ENCODE measurements around the gene VPS51. TPM values are rescaled to one million over a fixed set of nuclear protein-coding genes. Genes with fewer than 3 reads are reported as not detected.
"Not testable (repeated sequence)": the region's sequence is repeated elsewhere in the genome, so short reads cannot be mapped to it uniquely, and the experiment has no call there.

Gene VPS51
- total RNA-seq, 3 donors from 2014 or later = 161 to 165 (median 161) TPM

GRCh38 chr11:65136515-65137096 is 40.6 kb downstream of the VPS51 start:
- no peak for DNase-seq

GRCh38 chr11:65141896-65142494 is 46.0 kb downstream of the VPS51 start:
- no peaks in the 10 kb centered on the region for H3K9me3 Mint-ChIP-seq
- H3K27me3 Mint-ChIP-seq (ENCODE audit: low read depth) = peaks cover 3% of the 10 kb centered on the region
- H3K4me1 Mint-ChIP-seq (ENCODE audit: low read depth) = peaks cover 5% of the 10 kb centered on the region
- no peak overlapping the region for H3K4me3 Mint-ChIP-seq
- ATAC-seq = no peak
- no peaks in the 10 kb centered on the region for H3K36me3 Mint-ChIP-seq (ENCODE audit: insufficient read depth)
- no peak for DNase-seq

More at GRCh38 chr11:65136515-65137096, 40.6 kb downstream of the VPS51 start:
- Mint-ChIP-seq H3K4me3 (peak overlapping the region; percentile 72), H3K9me3 (no peaks in the 10 kb centered on the region), H3K36me3 (ENCODE audit: insufficient read depth) (peaks cover 8% of the 10 kb centered on the region), H3K4me1 (ENCODE audit: low read depth) (peaks cover 36% of the 10 kb centered on the region), H3K27me3 (ENCODE audit: low read depth) (no peaks in the 10 kb centered on the region)
- no peak for ATAC-seq

GRCh38 chr11:65147352-65148075 is 51.5 kb downstream of the VPS51 start:
- Mint-ChIP-seq H3K4me3 (no peak overlapping the region), H3K4me1 (ENCODE audit: low read depth) (no peaks in the 10 kb centered on the region), H3K27me3 (ENCODE audit: low read depth) (peaks cover 5% of the 10 kb centered on the region), H3K9me3 (no peaks in the 10 kb centered on the region), H3K36me3 (ENCODE audit: insufficient read depth) (no peaks in the 10 kb centered on the region)
- ATAC-seq (no peak), DNase-seq (no peak)

- DNase-seq = no peak
- H3K27me3 Mint-ChIP-seq (ENCODE audit: low read depth) = peaks cover 5% of the 10 kb centered on the region
These were observed 52.6 kb downstream of the VPS51 start for GRCh38 chr11:65148657-65149056.

GRCh38 chr11:65150131-65150508 is 54.1 kb downstream of the VPS51 start:
- H3K9me3 Mint-ChIP-seq; H3K36me3 Mint-ChIP-seq (ENCODE audit: insufficient read depth); ATAC-seq; H3K4me1 Mint-ChIP-seq (ENCODE audit: low read depth); DNase-seq; H3K4me3 Mint-ChIP-seq; H3K27me3 Mint-ChIP-seq (ENCODE audit: low read depth): not testable (repeated sequence)

More at GRCh38 chr11:65148657-65149056, 52.6 kb downstream of the VPS51 start:
- H3K9me3 Mint-ChIP-seq = no peaks in the 10 kb centered on the region
- H3K4me1 Mint-ChIP-seq (ENCODE audit: low read depth) = no peaks in the 10 kb centered on the region
- no peaks in the 10 kb centered on the region for H3K36me3 Mint-ChIP-seq (ENCODE audit: insufficient read depth)
- no peak overlapping the region for H3K4me3 Mint-ChIP-seq
- no peak for ATAC-seq

GRCh38 chr11:65150509-65151299 is 54.7 kb downstream of the VPS51 start:
- H3K4me1 Mint-ChIP-seq (ENCODE audit: low read depth) = no peaks in the 10 kb centered on the region
- no peak for DNase-seq
- peak; percentile 59 to 73 for ATAC-seq
- H3K36me3 Mint-ChIP-seq (ENCODE audit: insufficient read depth) = no peaks in the 10 kb centered on the region
- H3K4me3 Mint-ChIP-seq = no peak overlapping the region
- H3K27me3 Mint-ChIP-seq (ENCODE audit: low read depth) = peaks cover 1% of the 10 kb centered on the region
- H3K9me3 Mint-ChIP-seq = no peaks in the 10 kb centered on the region

- ATAC-seq (no peak), DNase-seq (no peak)
- Mint-ChIP-seq H3K27me3 (ENCODE audit: low read depth) (peaks cover 1% of the 10 kb centered on the region), H3K4me1 (ENCODE audit: low read depth) (no peaks in the 10 kb centered on the region), H3K4me3 (no peak overlapping the region), H3K9me3 (no peaks in the 10 kb centered on the region), H3K36me3 (ENCODE audit: insufficient read depth) (no peaks in the 10 kb centered on the region)
These were observed 55.4 kb downstream of the VPS51 start for GRCh38 chr11:65151331-65151899.

GRCh38 chr11:65152122-65152521 is 56.1 kb downstream of the VPS51 start:
- H3K27me3 Mint-ChIP-seq (ENCODE audit: low read depth) = peaks cover 1% of the 10 kb centered on the region
- no peak overlapping the region for H3K4me3 Mint-ChIP-seq
- no peaks in the 10 kb centered on the region for H3K4me1 Mint-ChIP-seq (ENCODE audit: low read depth)
- H3K36me3 Mint-ChIP-seq (ENCODE audit: insufficient read depth) = no peaks in the 10 kb centered on the region
- ATAC-seq = no peak
- no peaks in the 10 kb centered on the region for H3K9me3 Mint-ChIP-seq
- DNase-seq = no peak

- Mint-ChIP-seq H3K4me1 (ENCODE audit: low read depth) (no peaks in the 10 kb centered on the region), H3K27me3 (ENCODE audit: low read depth) (peaks cover 4% of the 10 kb centered on the region), H3K9me3 (no peaks in the 10 kb centered on the region), H3K4me3 (no peak overlapping the region), H3K36me3 (ENCODE audit: insufficient read depth) (no peaks in the 10 kb centered on the region)
- DNase-seq (no peak), ATAC-seq (no peak)
These were observed 60.2 kb downstream of the VPS51 start for GRCh38 chr11:65156256-65156655.

GRCh38 chr11:65156926-65157325 is 60.9 kb downstream of the VPS51 start:
- H3K9me3 Mint-ChIP-seq = no peaks in the 10 kb centered on the region
- H3K36me3 Mint-ChIP-seq (ENCODE audit: insufficient read depth) = no peaks in the 10 kb centered on the region
- DNase-seq (no peak), ATAC-seq (no peak)
- H3K27me3 Mint-ChIP-seq (ENCODE audit: low read depth) = peaks cover 4% of the 10 kb centered on the region
- H3K4me1 Mint-ChIP-seq (ENCODE audit: low read depth) = no peaks in the 10 kb centered on the region
- no peak overlapping the region for H3K4me3 Mint-ChIP-seq

- Mint-ChIP-seq H3K9me3 (no peaks in the 10 kb centered on the region), H3K4me1 (ENCODE audit: low read depth) (no peaks in the 10 kb centered on the region), H3K36me3 (ENCODE audit: insufficient read depth) (no peaks in the 10 kb centered on the region), H3K4me3 (no peak overlapping the region), H3K27me3 (ENCODE audit: low read depth) (peaks cover 4% of the 10 kb centered on the region)
- no peak for DNase-seq
- ATAC-seq = no peak
These were observed 61.3 kb downstream of the VPS51 start for GRCh38 chr11:65157336-65157735.

- H3K27me3 Mint-ChIP-seq (ENCODE audit: low read depth) = peaks cover 4% of the 10 kb centered on the region
- H3K36me3 Mint-ChIP-seq (ENCODE audit: insufficient read depth) = no peaks in the 10 kb centered on the region
- no peak overlapping the region for H3K4me3 Mint-ChIP-seq
- DNase-seq = no peak
- H3K9me3 Mint-ChIP-seq = no peaks in the 10 kb centered on the region
- no peak for ATAC-seq
- H3K4me1 Mint-ChIP-seq (ENCODE audit: low read depth) = no peaks in the 10 kb centered on the region
These were observed 63.0 kb downstream of the VPS51 start for GRCh38 chr11:65159012-65159411.

- Mint-ChIP-seq H3K4me1 (ENCODE audit: low read depth) (no peaks in the 10 kb centered on the region), H3K9me3 (no peaks in the 10 kb centered on the region), H3K27me3 (ENCODE audit: low read depth) (peaks cover 4% of the 10 kb centered on the region), H3K36me3 (ENCODE audit: insufficient read depth) (no peaks in the 10 kb centered on the region), H3K4me3 (no peak overlapping the region)
- ATAC-seq (no peak), DNase-seq (no peak)
These were observed 64.6 kb downstream of the VPS51 start for GRCh38 chr11:65160643-65161042.

Measured in activated T-cell treated with anti-CD3 and anti-CD28 coated beads, Interleukin-2, amount 50 U/mL, for 4 hours (primary cell).